ENCODE results near the gene TGFB2. TPM values are rescaled to one million over a fixed set of nuclear protein-coding genes. Genes with fewer than 3 reads are reported as not detected.

TGFB2 gene
- total RNA-seq, 2 experiments from 2014 or later: not detected

DNA sequence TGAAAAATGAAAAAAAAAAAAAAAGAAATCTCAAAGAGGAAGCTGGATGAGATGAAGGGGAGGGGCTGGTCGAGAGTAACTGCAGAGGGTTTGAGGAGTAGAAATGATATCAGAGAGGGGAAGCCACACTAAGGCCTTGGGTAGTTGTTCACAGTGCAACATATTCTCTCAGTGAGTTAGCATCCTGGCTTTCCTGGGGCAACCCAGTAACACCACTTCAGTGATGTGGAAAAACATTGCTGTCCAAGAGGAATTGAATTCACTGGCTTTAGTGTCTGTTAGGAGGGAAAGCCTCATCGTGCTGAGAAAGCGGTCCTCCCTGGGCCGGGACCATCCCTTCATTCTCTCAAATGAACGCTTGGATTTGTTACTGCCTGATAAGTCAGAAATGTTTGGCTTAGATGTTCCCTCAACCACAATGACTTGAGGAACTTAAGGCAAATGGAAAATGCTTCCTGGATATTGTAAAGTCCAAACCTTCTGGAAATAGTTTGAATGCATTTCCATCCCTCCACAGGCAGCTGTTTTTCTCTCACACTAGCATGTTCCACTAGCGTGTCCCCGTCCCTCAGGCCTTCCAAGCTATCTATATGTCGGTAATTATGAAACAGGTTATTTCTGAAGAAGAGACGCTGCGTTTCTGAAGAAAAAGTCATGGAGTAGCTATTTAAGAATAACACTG, 12.2 kb downstream of the TGFB2 start:
- no peak overlapping the region for H3K4me3 Mint-ChIP-seq
- DNase-seq: no peak
- no peaks in the 10 kb centered on the region for H3K4me1 Mint-ChIP-seq
- H3K27ac Mint-ChIP-seq: no peak overlapping the region
- H3K36me3 Mint-ChIP-seq (ENCODE audit: low read depth): no peaks in the 10 kb centered on the region
- H3K9me3 Mint-ChIP-seq: no peaks in the 10 kb centered on the region
- H3K27me3 Mint-ChIP-seq: peaks cover 8% of the 10 kb centered on the region
- ChIA-PET POLR2A (no interaction called here), CTCF (no interaction called here)

DNA sequence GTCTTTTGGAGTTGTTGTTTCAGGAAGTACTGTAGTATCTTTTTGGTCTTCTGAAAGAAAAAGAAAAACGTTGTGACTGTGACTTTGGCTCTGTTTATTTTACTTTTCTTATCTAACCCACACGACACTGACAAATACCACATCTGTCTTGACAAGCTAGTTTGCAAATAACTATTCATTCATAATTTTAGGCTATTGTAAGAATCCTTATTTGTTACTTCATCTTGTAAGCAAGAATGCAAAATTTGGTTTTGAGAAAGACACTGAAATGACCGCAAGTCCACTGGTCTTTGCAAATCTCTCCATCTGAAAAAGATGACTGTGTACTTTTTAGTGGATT, 12.7 kb downstream of the TGFB2 start:
- peaks cover 5% of the 10 kb centered on the region for H3K27me3 Mint-ChIP-seq
- no peaks in the 10 kb centered on the region for H3K36me3 Mint-ChIP-seq (ENCODE audit: low read depth)
- CTCF ChIA-PET: no interaction called here
- no peak overlapping the region for H3K4me3 Mint-ChIP-seq
- DNase-seq: no peak
- H3K4me1 Mint-ChIP-seq: no peaks in the 10 kb centered on the region
- POLR2A ChIA-PET: no interaction called here
- no peaks in the 10 kb centered on the region for H3K9me3 Mint-ChIP-seq
- no peak overlapping the region for H3K27ac Mint-ChIP-seq

DNA sequence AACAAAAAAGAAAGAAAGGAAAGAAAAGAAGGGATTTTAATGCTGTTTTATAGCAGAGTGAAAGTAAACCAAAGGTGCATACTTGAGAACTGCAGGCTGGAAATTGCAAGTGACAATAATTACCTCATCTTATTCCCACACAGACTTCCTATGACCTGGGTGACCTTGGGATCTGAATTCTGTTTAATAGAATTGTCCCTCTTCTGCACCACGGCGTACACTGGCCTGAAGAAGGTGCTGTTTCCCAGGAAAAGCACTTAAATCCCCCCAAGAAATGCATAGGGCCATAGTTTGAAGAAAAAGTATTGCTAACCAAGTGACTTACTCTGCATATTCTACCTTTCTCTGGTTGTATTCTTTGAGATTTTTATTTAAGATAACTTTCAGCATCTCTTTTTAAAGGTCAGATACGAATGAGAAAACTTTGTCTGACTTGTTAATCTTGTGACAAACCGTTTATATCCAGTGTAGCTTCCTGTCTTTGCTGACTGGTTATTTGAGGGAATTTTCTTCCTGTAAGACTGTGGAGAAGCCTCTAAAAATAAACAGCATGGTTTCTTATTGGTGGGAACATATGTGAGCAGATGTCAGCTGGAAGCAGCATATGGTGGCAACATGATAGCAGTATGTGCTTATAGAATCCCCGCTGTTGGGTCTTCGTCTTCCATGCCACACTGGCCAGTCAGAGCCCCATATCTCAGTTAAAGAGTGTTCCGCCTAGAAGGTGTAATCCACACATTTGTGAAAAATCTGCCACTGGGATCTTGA, 16.3 kb downstream of the TGFB2 start:
- H3K4me1 Mint-ChIP-seq: no peaks in the 10 kb centered on the region
- H3K9me3 Mint-ChIP-seq: no peaks in the 10 kb centered on the region
- peaks cover 6% of the 10 kb centered on the region for H3K27me3 Mint-ChIP-seq
- ChIA-PET POLR2A (no interaction called here), CTCF (no interaction called here)
- no peak overlapping the region for H3K27ac Mint-ChIP-seq
- no peaks in the 10 kb centered on the region for H3K36me3 Mint-ChIP-seq (ENCODE audit: low read depth)
- DNase-seq: no peak
- no peak overlapping the region for H3K4me3 Mint-ChIP-seq

DNA sequence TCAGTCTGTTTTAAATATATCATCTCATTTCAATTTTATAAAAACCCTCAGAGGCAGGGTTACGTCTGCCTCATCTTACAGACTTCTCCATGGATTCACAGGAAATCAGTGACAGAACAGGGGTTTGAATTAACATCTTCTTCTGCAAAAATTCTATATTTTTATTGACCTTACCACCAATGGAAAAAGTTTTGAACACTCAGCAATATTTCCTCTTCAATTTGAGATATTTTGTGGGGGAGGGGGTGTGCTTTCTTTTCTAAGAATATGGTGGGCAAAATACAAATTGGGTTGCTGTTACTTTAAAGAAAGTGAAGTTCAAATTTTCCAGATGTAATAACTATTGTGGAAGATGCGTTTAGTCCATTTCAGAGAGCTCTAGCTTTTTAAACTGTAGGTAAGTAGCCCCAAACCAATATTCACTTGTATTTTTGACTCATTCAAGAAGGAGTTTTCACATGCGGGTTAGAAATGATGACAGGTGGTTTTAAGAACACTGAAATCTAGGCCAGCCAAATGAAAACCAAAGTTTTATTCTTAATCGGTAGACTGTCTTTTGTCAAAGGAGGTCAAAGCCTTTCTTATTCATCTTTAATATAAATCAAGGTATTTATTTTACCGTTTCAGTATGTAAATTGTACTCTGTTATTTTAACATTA, 17.4 kb downstream of the TGFB2 start:
- H3K4me1 Mint-ChIP-seq: no peaks in the 10 kb centered on the region
- peaks cover 6% of the 10 kb centered on the region for H3K27me3 Mint-ChIP-seq
- H3K36me3 Mint-ChIP-seq (ENCODE audit: low read depth): no peaks in the 10 kb centered on the region
- DNase-seq: no peak
- H3K27ac Mint-ChIP-seq: no peak overlapping the region
- POLR2A ChIA-PET: no interaction called here
- H3K4me3 Mint-ChIP-seq: no peak overlapping the region
- no peaks in the 10 kb centered on the region for H3K9me3 Mint-ChIP-seq
- CTCF ChIA-PET: no interaction called here

DNA sequence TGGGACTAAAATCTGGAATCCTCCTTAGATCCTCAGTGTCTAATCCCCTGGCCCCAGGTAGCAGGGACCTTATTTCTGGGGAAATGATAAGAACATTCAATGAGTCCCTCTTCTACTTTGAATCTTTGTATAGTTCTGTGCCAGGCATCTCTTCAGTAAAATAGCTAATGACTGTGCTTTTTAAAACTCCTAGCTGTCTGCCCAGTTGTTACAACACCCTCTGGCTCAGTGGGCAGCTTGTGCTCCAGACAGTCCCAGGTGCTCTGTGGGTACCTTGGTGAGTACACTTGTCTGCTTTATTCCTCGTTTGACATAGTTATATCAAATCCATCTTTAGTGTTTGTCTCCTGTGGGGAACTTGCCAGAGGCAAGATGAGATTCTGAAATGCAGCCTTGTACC, 18.0 kb downstream of the TGFB2 start:
- H3K4me3 Mint-ChIP-seq: no peak overlapping the region
- H3K36me3 Mint-ChIP-seq (ENCODE audit: low read depth): no peaks in the 10 kb centered on the region
- H3K27ac Mint-ChIP-seq: no peak overlapping the region

DNA sequence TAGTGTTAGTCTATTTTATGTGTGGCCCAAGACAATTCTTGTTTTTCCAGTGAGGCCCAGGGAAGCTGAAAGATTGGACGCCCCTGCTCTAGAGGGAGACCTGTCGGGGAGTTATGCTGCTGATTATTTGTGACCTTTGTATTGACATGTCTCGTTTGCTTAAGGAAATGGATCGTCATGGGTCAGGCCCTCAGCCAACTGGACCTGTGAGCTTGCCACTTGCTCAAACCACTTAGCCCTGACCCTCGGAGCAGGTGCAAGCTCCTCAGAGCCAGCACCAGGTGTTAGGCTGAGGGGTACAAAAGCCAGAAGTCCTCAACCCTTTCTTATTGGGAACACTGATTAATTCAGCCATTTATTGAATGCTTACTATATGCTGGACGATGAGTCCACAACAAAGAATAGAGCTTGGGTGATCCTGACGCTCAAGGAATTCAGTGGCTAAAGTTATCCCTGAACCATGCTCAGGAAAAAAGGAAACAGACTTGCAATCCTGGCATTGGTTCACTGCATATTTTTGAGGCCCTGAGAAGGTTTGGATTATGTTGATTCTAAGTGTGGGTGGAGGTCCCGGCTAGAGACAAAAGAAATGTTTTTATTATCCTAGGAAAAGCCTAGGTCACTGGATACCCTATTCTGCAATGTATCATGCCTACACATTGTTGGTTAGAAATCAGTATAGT, 19.0 kb downstream of the TGFB2 start:
- H3K36me3 Mint-ChIP-seq (ENCODE audit: low read depth): no peaks in the 10 kb centered on the region
- H3K27me3 Mint-ChIP-seq: peaks cover 6% of the 10 kb centered on the region
- no peak overlapping the region for H3K4me3 Mint-ChIP-seq
- H3K4me1 Mint-ChIP-seq: no peaks in the 10 kb centered on the region
- no peaks in the 10 kb centered on the region for H3K9me3 Mint-ChIP-seq
- ChIA-PET POLR2A (no interaction called here), CTCF (interaction anchor here (0.8 kb wide), 1 partner anchor 25 kb away, joined by 3 read pairs; no protein-coding TSS in a partner anchor)
- DNase-seq: no peak
- H3K27ac Mint-ChIP-seq: no peak overlapping the region

More for the DNA sequence above, 18.0 kb downstream of the TGFB2 start:
- Mint-ChIP-seq H3K4me1 (no peaks in the 10 kb centered on the region), H3K9me3 (no peaks in the 10 kb centered on the region), H3K27me3 (peaks cover 6% of the 10 kb centered on the region)
- CTCF ChIA-PET: no interaction called here
- POLR2A ChIA-PET: no interaction called here
- DNase-seq: no peak

DNA sequence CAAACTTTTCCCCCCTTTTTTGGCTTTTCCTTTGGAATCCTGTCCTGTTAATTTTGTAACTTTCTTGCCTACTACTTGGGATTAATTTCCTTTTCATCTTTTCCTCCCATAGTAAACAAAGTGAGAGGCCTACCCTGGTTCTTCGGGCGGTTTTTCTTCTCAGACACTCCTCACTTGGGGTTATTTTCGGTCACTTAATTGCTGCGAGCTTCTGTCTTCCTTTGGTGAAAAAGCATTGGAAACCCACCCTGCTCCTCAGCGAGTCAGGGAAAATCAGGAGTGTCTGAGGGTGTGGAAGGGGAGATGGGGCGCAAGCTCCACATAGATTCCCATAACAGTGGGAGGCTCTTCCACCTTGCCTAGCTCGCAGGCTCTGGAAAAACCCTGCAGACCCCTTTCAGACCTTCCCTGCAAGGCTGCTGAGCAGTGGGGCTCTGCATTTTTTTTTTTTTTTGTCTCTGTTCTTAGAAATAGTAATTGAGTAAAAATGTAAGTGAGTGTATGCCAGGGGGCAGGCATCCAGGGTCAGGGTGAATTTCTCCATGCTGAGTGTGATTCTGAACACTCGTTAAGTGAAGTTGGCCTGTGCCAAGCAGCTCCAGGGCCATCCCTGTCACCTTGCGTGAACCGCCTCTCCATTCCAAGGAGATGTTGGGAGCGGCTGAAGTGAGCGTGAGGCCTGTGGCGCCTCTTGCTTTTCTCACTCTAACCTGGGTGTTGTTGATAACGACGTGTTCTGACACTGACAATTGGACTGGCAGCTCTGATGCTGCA, 20.3 kb downstream of the TGFB2 start:
- no peak overlapping the region for H3K27ac Mint-ChIP-seq
- ChIA-PET CTCF (interaction anchor here (0.6 kb wide), 1 partner anchor 155 kb away, joined by 3 read pairs; no protein-coding TSS in a partner anchor), POLR2A (no interaction called here)
- H3K9me3 Mint-ChIP-seq: no peaks in the 10 kb centered on the region
- peaks cover 6% of the 10 kb centered on the region for H3K27me3 Mint-ChIP-seq
- H3K36me3 Mint-ChIP-seq (ENCODE audit: low read depth): no peaks in the 10 kb centered on the region
- H3K4me1 Mint-ChIP-seq: no peaks in the 10 kb centered on the region
- H3K4me3 Mint-ChIP-seq: no peak overlapping the region
- DNase-seq: no peak

DNA sequence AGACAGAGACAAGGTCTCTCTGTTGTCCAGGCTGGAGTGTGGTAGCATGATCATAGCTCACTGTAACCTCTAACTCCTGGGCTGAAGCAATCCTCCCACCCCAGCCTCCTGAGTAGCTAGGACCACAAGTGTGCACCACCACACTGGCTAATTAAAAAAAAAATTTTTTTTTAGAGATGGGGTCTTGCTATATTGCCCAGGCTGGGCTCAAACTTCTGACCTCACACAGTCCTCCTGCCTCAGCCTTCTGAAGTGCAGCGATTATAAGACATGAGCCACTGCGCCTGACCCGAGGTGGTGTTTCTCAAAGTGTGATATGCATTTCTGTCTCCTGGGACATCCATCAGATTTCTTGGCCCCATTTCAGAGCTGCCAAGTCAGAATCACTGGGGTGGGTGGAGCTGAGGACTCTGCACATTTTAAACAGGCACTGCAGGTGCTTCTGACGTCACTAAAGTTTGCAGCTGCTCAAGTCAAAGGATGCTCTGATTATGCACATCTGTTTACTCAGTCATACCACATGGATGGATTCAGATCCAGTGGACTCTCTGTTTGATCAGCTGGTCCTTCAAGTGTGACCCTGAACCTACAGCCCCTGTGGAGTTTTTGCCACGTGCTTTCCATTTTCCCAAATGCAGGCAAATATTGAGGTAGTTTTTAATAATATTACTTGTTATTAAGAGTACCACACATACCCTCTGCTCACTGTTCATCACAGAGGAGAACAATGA, 21.4 kb downstream of the TGFB2 start:
- no peak for DNase-seq
- H3K27ac Mint-ChIP-seq: no peak overlapping the region
- H3K4me3 Mint-ChIP-seq: no peak overlapping the region
- H3K36me3 Mint-ChIP-seq (ENCODE audit: low read depth): no peaks in the 10 kb centered on the region
- H3K27me3 Mint-ChIP-seq: peaks cover 9% of the 10 kb centered on the region
- ChIA-PET CTCF (no interaction called here), POLR2A (no interaction called here)
- no peaks in the 10 kb centered on the region for H3K4me1 Mint-ChIP-seq
- H3K9me3 Mint-ChIP-seq: no peaks in the 10 kb centered on the region

DNA sequence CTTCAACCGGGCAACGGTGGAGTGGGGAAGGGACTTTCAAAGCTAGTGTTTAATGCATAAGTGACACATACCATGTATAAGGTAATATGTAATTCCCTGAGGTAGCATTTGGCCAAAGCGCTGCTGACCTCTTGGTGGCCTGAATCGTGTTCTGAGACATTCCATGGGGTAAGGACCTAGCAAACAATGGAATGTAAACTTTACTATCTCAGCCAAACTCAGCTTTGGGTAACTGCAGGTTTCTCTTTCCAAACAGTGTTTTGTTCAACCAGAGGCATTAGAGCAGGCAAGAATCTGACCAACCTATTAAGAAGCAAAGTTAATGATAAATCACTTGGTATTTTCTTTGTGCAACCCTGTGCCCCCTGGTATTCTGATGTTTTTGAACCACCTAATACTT, 22.0 kb downstream of the TGFB2 start:
- no peak for DNase-seq
- ChIA-PET POLR2A (no interaction called here), CTCF (no interaction called here)
- Mint-ChIP-seq H3K27me3 (peaks cover 9% of the 10 kb centered on the region), H3K27ac (no peak overlapping the region), H3K4me3 (no peak overlapping the region), H3K4me1 (no peaks in the 10 kb centered on the region), H3K36me3 (ENCODE audit: low read depth) (no peaks in the 10 kb centered on the region), H3K9me3 (no peaks in the 10 kb centered on the region)

DNA sequence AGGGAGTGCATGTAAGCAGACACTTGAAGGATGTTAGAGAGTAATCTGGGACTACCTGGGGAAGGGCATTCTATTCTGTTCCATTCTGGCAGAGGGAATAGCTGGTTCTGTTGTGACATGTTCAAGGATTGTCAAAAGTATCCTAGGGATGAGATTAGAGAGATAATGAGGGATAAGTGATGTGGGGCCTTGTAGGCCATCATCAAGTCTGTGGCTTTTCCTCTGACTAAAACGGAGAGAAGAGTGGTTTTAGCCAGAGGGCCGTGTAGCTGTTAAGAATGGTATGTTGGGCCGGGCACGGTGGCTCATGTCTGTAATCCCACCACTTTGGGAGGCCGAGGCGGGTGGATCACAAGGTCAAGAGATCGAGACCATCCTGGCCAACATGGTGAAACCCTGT, 23.6 kb downstream of the TGFB2 start:
- Mint-ChIP-seq H3K27me3 (peaks cover 8% of the 10 kb centered on the region), H3K4me1 (no peaks in the 10 kb centered on the region), H3K27ac (no peak overlapping the region), H3K9me3 (no peaks in the 10 kb centered on the region), H3K4me3 (no peak overlapping the region), H3K36me3 (ENCODE audit: low read depth) (no peaks in the 10 kb centered on the region)
- ChIA-PET CTCF (interaction anchor here (1.2 kb wide), 1 partner anchor 38 kb away, joined by 5 read pairs; no protein-coding TSS in a partner anchor), POLR2A (no interaction called here)
- DNase-seq: no peak

DNA sequence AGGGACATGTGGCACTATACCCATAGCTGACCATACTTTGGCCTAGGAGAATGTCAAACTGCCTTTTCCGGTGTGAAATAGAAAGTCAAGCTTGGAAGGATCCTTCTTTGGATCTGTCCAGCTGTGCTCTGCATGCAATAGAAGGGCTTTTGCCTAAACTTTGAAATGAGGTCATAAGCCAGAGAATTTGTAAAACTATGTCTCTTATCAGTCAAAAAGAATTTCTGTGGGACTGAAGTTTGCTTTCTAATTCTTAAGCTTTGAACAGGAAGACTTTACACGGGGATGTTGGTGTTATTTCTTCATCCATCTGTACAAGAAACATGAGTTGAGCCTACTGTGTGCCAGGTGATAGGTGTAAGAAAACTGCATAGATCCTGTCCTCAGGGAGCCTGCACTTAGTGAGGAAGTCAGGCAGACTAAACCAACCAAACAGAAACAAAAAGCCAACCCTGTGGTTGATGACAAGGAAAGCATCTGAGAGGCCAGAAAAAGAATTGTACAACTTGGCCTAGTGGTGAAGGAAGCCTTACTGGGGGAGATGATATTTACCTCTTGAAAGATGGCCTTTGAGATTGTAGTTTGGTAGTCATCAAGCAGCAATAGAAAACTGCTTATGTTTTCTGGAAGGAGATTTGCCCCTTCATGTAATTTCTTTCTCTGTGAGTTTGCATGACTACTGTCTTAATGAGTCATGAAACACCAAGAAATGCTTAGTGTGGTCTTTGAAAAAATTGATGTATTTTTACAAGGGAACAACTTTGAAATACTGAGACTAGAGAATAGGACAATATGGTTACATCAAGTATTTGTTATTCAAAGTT, 24.8 kb downstream of the TGFB2 start:
- CTCF ChIA-PET: no interaction called here
- DNase-seq: no peak
- H3K27ac Mint-ChIP-seq: no peak overlapping the region
- H3K27me3 Mint-ChIP-seq: peaks cover 16% of the 10 kb centered on the region
- H3K4me1 Mint-ChIP-seq: no peaks in the 10 kb centered on the region
- POLR2A ChIA-PET: no interaction called here
- no peaks in the 10 kb centered on the region for H3K9me3 Mint-ChIP-seq
- no peaks in the 10 kb centered on the region for H3K36me3 Mint-ChIP-seq (ENCODE audit: low read depth)
- no peak overlapping the region for H3K4me3 Mint-ChIP-seq

Measured in activated CD4-positive, alpha-beta memory T cell treated with anti-CD3 and anti-CD28 coated beads, Interleukin-2, amount 10 ng/mL, durations not matched to agents 7 days and 5 days (primary cell).